MCF 10A (cell line): ENCODE data around the gene FLNC. TPM values are rescaled to one million over a fixed set of nuclear protein-coding genes. Genes with fewer than 3 reads are reported as not detected.

Source experiments
- BruUV-seq: library from RNA; stranded (reverse); fragments of 400-500 nt; replicated peaks from 2 replicates; lab custom pipeline; 2021; lab: Mats Ljungman, UMichigan
- CTCF ChIA-PET: fragments of 300-600 bp; sonication (Branson Sonifier 250); formaldehyde crosslinking; extraction: SDS; loops from one replicate; lab custom pipeline; 2021; ENCODE audit warnings: antibody characterized with exemption, inconsistent platforms; lab: Yijun Ruan, JAX
- POLR2A ChIA-PET: fragments of 300-600, 350-650 bp; sonication (Branson Sonifier 250); formaldehyde crosslinking; extraction: SDS; loops from one replicate; lab custom pipeline; 2020; ENCODE audit warnings: antibody characterized with exemption, inconsistent platforms; lab: Yijun Ruan, JAX
- DNase-seq: peaks from one replicate; pipeline ENCODE4 v3.0.0-alpha.2; 2018; ENCODE audit not compliant: unreplicated experiment
- H3K27ac Mint-ChIP-seq: one replicate; pipeline ENCODE4 v1.8.0; 2022; ENCODE audit warnings: mild to moderate bottlenecking, low read depth, mixed read lengths; ENCODE audit not compliant: unreplicated experiment
- H3K27me3 Mint-ChIP-seq: one replicate; pipeline ENCODE4 v1.8.0; 2022; ENCODE audit warnings: mixed read lengths; ENCODE audit not compliant: insufficient read depth, unreplicated experiment
- H3K36me3 Mint-ChIP-seq: one replicate; pipeline ENCODE4 v1.8.0; 2022; ENCODE audit warnings: mild to moderate bottlenecking, moderate library complexity, mixed read lengths; ENCODE audit not compliant: insufficient read depth, unreplicated experiment
- H3K4me1 Mint-ChIP-seq: one replicate; pipeline ENCODE4 v1.8.0; 2022; ENCODE audit warnings: mixed read lengths; ENCODE audit not compliant: insufficient read depth, unreplicated experiment
- H3K4me3 Mint-ChIP-seq: one replicate; pipeline ENCODE4 v1.8.0; 2022; ENCODE audit warnings: mild to moderate bottlenecking, moderate library complexity, mixed read lengths; ENCODE audit not compliant: unreplicated experiment
- H3K9me3 Mint-ChIP-seq: one replicate; pipeline ENCODE4 v1.8.0; 2022; ENCODE audit warnings: mixed read lengths; ENCODE audit not compliant: unreplicated experiment
- intact Hi-C: fragments of 100-400 bp; cut with micrococcal nuclease; formaldehyde crosslinking; loops from 2 replicates; pipeline ENCODE4 v1.14.1; 2022
- total RNA-seq: library from RNA; stranded (reverse); gene quantifications from 2 replicates; pipeline ENCODE4 v1.2.3, GENCODE V29; 2022
- TF ChIP-seq, protein P1 (sequence below): fragments of 200-600 bp; IDR thresholded peaks from one replicate; pipeline ENCODE4 v1.8.0; 2022; ENCODE audit warnings: antibody characterized with exemption, mild to moderate bottlenecking; ENCODE audit not compliant: unreplicated experiment

Gene FLNC
- total RNA-seq, 1 experiment from 2014 or later: 0.28 TPM

DNA sequence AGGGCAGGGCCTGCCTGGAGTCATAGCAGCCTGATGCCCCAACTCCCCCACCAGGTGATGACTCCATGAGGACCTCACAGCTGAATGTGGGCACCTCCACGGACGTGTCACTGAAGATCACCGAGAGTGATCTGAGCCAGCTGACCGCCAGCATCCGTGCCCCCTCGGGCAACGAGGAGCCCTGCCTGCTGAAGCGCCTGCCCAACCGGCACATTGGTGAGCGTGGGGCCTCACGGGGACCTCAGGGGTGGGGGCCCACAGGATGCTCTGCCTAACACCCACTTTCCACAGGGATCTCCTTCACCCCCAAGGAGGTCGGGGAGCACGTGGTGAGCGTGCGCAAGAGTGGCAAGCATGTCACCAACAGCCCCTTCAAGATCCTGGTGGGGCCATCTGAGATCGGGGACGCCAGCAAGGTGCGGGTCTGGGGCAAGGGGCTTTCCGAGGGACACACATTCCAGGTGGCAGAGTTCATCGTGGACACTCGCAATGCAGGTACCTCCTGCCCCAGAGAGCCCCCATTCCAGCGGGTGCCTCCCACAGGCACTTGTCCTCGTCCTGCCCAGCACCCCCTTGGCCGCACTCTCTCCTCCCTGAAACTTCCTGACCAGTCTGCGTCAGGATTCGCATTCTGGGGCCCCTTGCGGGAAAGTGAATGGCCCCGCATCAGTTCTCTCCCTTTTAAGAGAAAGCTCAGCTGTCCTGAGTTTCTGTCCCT is 22.5 kb downstream of the FLNC start:
- H3K27me3 Mint-ChIP-seq: peaks cover 45% of the 10 kb centered on the region
- no TSS peak for BruUV-seq
- no peak overlapping the region for H3K4me3 Mint-ChIP-seq
- no peak for DNase-seq
- ChIA-PET POLR2A (no interaction called here), CTCF (no interaction called here)
- H3K4me1 Mint-ChIP-seq: no peaks in the 10 kb centered on the region
- TF ChIP-seq, protein P1, sequence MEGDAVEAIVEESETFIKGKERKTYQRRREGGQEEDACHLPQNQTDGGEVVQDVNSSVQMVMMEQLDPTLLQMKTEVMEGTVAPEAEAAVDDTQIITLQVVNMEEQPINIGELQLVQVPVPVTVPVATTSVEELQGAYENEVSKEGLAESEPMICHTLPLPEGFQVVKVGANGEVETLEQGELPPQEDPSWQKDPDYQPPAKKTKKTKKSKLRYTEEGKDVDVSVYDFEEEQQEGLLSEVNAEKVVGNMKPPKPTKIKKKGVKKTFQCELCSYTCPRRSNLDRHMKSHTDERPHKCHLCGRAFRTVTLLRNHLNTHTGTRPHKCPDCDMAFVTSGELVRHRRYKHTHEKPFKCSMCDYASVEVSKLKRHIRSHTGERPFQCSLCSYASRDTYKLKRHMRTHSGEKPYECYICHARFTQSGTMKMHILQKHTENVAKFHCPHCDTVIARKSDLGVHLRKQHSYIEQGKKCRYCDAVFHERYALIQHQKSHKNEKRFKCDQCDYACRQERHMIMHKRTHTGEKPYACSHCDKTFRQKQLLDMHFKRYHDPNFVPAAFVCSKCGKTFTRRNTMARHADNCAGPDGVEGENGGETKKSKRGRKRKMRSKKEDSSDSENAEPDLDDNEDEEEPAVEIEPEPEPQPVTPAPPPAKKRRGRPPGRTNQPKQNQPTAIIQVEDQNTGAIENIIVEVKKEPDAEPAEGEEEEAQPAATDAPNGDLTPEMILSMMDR: no peak
- no peaks in the 10 kb centered on the region for H3K9me3 Mint-ChIP-seq
- H3K36me3 Mint-ChIP-seq: no peaks in the 10 kb centered on the region
- H3K27ac Mint-ChIP-seq: no peak overlapping the region
- intact Hi-C loops: no loop called here

DNA sequence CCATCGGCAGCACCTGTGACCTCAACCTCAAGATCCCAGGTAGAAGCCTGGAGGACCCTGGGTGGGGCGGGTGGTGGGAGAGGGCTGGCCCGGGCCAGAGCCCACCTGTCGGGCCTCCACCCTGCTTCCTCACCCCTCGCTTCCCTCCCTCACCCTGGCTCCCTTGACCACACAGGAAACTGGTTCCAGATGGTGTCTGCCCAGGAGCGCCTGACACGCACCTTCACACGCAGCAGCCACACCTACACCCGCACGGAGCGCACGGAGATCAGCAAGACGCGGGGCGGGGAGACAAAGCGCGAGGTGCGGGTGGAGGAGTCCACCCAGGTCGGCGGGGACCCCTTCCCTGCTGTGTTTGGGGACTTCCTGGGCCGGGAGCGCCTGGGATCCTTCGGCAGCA is 23.6 kb downstream of the FLNC start:
- no peak for DNase-seq
- Mint-ChIP-seq H3K27ac (no peak overlapping the region), H3K4me3 (no peak overlapping the region), H3K9me3 (no peaks in the 10 kb centered on the region), H3K36me3 (no peaks in the 10 kb centered on the region), H3K4me1 (no peaks in the 10 kb centered on the region), H3K27me3 (peaks cover 45% of the 10 kb centered on the region)
- no TSS peak for BruUV-seq
- CTCF ChIA-PET: no interaction called here
- intact Hi-C loops: no loop called here
- TF ChIP-seq, protein P1: no peak
- POLR2A ChIA-PET: no interaction called here

DNA sequence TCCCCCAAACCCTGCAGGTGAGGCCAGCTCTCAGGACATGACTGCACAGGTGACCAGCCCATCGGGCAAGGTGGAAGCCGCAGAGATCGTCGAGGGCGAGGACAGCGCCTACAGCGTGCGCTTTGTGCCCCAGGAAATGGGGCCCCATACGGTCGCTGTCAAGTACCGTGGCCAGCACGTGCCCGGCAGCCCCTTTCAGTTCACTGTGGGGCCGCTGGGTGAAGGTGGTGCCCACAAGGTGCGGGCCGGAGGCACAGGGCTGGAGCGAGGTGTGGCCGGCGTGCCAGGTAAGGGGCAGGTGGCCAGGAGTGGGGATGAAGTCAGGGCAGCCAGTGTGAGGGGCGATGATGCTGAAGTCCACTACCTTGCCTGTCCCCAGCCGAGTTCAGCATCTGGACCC is 24.2 kb downstream of the FLNC start:
- Mint-ChIP-seq H3K27ac (no peak overlapping the region), H3K4me3 (no peak overlapping the region), H3K27me3 (peaks cover 45% of the 10 kb centered on the region), H3K4me1 (no peaks in the 10 kb centered on the region), H3K9me3 (no peaks in the 10 kb centered on the region), H3K36me3 (no peaks in the 10 kb centered on the region)
- ChIA-PET POLR2A (no interaction called here), CTCF (no interaction called here)
- TF ChIP-seq, protein P1: no peak
- BruUV-seq: no TSS peak
- DNase-seq: no peak
- intact Hi-C loops: no loop called here

DNA sequence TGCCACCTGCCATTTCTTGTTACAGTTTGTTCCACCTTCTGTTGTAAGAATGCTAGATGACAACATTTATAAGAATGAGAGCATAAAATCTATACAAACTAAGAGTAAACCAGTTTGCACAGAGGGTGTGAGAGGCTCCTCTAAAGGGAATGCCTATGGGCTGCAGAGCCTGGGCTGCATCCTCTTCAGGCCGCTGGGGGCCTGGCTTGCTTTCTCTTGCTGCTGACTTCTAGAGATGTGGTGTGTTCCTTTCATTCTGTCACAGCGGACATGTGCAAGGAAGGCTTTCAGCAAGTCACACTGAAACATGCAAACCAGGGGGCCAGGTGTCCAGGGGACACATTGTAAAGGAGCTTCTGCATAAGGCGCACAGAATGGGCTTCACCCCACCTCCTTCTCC is 25.4 kb downstream of the FLNC start:
- TF ChIP-seq, protein P1: no peak
- BruUV-seq: no TSS peak
- H3K27me3 Mint-ChIP-seq: peaks cover 35% of the 10 kb centered on the region
- no peak for DNase-seq
- no peak overlapping the region for H3K4me3 Mint-ChIP-seq
- H3K36me3 Mint-ChIP-seq: no peaks in the 10 kb centered on the region
- POLR2A ChIA-PET: no interaction called here
- no peaks in the 10 kb centered on the region for H3K9me3 Mint-ChIP-seq
- no peaks in the 10 kb centered on the region for H3K4me1 Mint-ChIP-seq
- intact Hi-C loops: no loop called here
- CTCF ChIA-PET: no interaction called here
- H3K27ac Mint-ChIP-seq: no peak overlapping the region
